ENCODE measurements around the gene UNC13C.

DNA sequence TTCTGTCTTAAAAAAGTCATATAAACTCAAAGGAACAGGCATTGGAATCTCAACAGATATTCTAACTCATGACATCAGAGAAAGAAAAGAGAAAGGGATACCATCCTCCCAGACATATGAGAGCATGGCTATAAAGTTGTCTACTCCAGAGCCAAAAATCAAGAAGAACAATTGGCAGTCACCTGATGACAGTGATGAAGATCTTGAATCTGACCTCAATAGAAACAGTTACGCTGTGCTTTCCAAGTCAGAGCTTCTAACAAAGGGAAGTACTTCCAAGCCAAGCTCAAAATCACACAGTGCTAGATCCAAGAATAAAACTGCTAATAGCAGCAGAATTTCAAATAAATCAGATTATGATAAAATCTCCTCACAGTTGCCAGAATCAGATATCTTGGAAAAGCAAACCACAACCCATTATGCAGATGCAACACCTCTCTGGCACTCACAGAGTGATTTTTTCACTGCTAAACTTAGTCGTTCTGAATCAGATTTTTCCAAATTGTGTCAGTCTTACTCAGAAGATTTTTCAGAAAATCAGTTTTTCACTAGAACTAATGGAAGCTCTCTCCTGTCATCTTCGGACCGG lies 35.9 kb downstream of the UNC13C start:
- TF ChIP-seq, protein P1, sequence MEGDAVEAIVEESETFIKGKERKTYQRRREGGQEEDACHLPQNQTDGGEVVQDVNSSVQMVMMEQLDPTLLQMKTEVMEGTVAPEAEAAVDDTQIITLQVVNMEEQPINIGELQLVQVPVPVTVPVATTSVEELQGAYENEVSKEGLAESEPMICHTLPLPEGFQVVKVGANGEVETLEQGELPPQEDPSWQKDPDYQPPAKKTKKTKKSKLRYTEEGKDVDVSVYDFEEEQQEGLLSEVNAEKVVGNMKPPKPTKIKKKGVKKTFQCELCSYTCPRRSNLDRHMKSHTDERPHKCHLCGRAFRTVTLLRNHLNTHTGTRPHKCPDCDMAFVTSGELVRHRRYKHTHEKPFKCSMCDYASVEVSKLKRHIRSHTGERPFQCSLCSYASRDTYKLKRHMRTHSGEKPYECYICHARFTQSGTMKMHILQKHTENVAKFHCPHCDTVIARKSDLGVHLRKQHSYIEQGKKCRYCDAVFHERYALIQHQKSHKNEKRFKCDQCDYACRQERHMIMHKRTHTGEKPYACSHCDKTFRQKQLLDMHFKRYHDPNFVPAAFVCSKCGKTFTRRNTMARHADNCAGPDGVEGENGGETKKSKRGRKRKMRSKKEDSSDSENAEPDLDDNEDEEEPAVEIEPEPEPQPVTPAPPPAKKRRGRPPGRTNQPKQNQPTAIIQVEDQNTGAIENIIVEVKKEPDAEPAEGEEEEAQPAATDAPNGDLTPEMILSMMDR (IDR thresholded peaks at IDR 0.05; ENCODE audit: poor library complexity), result no peak
- TF ChIP-seq EZH2 (IDR thresholded peaks at IDR 0.05; ENCODE audit: borderline replicate concordance), result no peak
- TF ChIP-seq EZH2phosphoT487 (IDR thresholded peaks at IDR 0.05; ENCODE audit: low read depth, severe bottlenecking, unreplicated experiment), result no peak
